ENCODE data around the gene DGKG.

GRCh38 chr3:186164696-186165095, 197.3 kb downstream of the DGKG start:
- TF ChIP-seq BHLHE40 (IDR thresholded peaks at IDR 0.05; ENCODE audit: borderline replicate concordance) (no peak), FOXM1 (IDR thresholded peaks at IDR 0.05; ENCODE audit: borderline replicate concordance) (no peak), FOXK2 (IDR thresholded peaks at IDR 0.05) (no peak), PKNOX1 (IDR thresholded peaks at IDR 0.05) (no peak), ELF4 (IDR thresholded peaks at IDR 0.05) (no peak), SUZ12 (IDR thresholded peaks at IDR 0.05) (no peak), FOXA1 (IDR thresholded peaks at IDR 0.05) (no peak), SP1 (IDR thresholded peaks at IDR 0.05) (no peak), L3MBTL2 (conservative IDR thresholded peaks at IDR 0.05) (no peak), LEF1 (IDR thresholded peaks at IDR 0.05; ENCODE audit: borderline replicate concordance) (no peak)
